ENCODE data around the gene DIO1.
"Not testable (repeated sequence)": the region's sequence is repeated elsewhere in the genome, so short reads cannot be mapped to it uniquely, and the experiment has no call there.

The DIO1 gene

DNA sequence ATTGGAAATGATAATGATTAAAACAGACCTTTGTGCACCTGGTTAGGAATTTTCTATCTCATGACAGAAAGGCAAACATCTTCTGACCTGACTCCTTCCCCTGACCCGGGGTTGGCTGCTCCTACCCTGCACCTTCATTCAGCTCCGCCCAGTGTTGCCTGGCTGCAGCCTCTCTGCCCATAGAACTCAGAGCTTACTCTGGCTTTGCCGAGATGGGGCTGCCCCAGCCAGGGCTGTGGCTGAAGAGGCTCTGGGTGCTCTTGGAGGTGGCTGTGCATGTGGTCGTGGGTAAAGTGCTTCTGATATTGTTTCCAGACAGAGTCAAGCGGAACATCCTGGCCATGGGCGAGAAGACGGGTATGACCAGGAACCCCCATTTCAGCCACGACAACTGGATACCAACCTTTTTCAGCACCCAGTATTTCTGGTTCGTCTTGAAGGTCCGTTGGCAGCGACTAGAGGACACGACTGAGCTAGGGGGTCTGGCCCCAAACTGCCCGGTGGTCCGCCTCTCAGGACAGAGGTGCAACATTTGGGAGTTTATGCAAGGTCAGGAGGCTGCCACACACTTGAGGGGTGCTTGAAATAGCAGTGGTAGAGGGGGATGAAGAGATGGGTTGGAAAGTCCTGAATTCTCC is at the start of gene DIO1:
DIO1 (plus strand) TSS at position 189 of the 638 bp plus-strand sequence; CDS start at position 213, 24 bp downstream.
- no peak for DNase-seq (ENCODE audit: low read depth in 2 of 2)

GRCh38 chr1:53847980-53848379 is 46.0 kb upstream of the DIO1 start:
- no peak for DNase-seq (ENCODE audit: low read depth in 2 of 2)

DNA sequence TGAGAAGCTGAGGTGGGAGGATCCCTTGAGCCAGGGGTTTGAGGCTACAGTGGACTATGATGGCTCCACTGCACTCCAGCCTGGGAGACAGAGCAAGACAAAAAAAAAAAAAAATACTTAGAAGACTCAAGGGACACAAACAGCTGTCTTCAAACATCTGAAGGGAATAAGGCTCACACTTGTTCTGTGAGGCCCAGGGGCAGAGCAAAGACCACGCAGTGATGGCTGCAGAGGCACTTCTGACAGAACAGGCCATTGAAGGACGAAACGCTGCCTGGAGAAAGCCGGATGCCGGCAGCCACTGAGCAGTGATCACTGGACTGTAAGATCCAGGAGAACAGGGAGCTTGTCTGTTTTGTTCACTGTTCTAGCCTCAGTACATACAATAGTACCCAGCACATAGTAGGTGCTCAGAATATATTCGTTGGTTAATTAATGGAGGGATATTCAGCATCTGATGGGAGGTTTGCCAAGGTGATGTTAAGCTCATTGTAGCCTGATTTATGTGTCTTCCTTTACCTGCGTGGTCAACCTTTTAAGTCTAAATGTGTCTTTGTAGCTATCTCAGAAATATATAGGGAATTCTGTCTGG is 43.8 kb upstream of the DIO1 start:
- no peak for DNase-seq (ENCODE audit: low read depth in 2 of 2)

- no peak for DNase-seq (ENCODE audit: low read depth in 2 of 2)
Observed at GRCh38 chr1:53851571-53852285, 42.3 kb upstream of the DIO1 start.

- no peak for DNase-seq (ENCODE audit: low read depth in 2 of 2)
Observed at GRCh38 chr1:53860967-53861411, 33.0 kb upstream of the DIO1 start.

GRCh38 chr1:53862507-53862906 is 31.5 kb upstream of the DIO1 start:
- DNase-seq (ENCODE audit: low read depth in 2 of 2) = no peak

- DNase-seq (ENCODE audit: low read depth in 2 of 2) = no peak
Observed at GRCh38 chr1:53868565-53868964, 25.4 kb upstream of the DIO1 start.

GRCh38 chr1:53869454-53870117 is 24.4 kb upstream of the DIO1 start:
- DNase-seq (ENCODE audit: low read depth in 2 of 2) = no peak

GRCh38 chr1:53871221-53871620 is 22.8 kb upstream of the DIO1 start:
- DNase-seq (ENCODE audit: low read depth in 2 of 2) = no peak

GRCh38 chr1:53871773-53872484 is 22.1 kb upstream of the DIO1 start:
- DNase-seq (ENCODE audit: low read depth in 2 of 2) = no peak

- DNase-seq (ENCODE audit: low read depth in 2 of 2) = not testable (repeated sequence)
Observed at GRCh38 chr1:53875150-53875549, 18.8 kb upstream of the DIO1 start.

GRCh38 chr1:53878492-53879105 is 15.4 kb upstream of the DIO1 start:
- DNase-seq (ENCODE audit: low read depth in 2 of 2) = no peak

- not testable (repeated sequence) for DNase-seq (ENCODE audit: low read depth in 2 of 2)
Observed at GRCh38 chr1:53881853-53882252, 12.1 kb upstream of the DIO1 start.

DNA sequence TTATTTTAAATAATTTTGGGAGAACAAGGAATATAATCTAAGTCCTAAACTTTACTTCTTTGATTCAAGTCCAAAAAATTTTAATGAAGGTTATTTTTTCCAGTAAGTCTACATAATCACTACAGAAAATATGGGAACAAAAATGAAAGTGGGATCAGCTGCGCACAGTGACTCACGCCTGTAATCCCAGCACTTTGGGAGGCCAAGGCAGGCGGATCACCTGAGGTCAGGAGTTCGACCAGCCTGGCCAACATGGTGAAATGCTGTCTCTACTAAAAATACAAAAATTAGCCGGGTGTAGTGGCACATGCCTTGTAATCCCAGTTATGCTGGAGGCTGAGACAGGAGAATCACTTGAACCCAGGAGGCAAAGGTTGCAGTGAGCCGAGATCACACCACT is 10.4 kb upstream of the DIO1 start:
- not testable (repeated sequence) for DNase-seq (ENCODE audit: low read depth in 2 of 2)

GRCh38 chr1:53888681-53889080 is 5.3 kb upstream of the DIO1 start:
- no peak for DNase-seq (ENCODE audit: low read depth in 2 of 2)

- peak; percentile 74 to 79 for DNase-seq (ENCODE audit: low read depth in 2 of 2)
Observed at GRCh38 chr1:53889304-53890298, 4.4 kb upstream of the DIO1 start, which contains the start of gene YIPF1. Gene YIPF1, minus strand, starts transcription at chr1:53889797. Its CDS starts 860 bp downstream, at chr1:53888937.

DNA sequence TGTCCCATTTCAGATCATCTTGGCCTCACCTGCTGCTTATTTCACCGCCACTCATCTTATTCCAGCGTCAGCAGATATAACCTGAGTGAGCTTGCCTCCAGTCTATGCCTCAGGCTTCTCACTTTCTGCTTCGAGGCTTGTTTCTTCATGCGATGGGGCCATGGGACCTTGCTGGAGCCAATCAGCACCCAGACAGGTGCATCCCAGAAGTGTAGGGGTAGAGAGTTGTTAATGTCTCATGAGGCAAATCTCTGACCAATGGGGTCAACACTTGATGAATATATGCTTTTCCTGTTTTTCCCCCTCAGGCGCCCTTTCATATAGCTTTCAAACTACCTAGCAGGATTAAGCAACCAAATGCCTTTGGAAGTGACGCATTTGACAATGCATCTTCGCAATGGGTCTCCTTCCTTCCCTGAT is 3.5 kb upstream of the DIO1 start:
- no peak for DNase-seq (ENCODE audit: low read depth in 2 of 2)

DNA sequence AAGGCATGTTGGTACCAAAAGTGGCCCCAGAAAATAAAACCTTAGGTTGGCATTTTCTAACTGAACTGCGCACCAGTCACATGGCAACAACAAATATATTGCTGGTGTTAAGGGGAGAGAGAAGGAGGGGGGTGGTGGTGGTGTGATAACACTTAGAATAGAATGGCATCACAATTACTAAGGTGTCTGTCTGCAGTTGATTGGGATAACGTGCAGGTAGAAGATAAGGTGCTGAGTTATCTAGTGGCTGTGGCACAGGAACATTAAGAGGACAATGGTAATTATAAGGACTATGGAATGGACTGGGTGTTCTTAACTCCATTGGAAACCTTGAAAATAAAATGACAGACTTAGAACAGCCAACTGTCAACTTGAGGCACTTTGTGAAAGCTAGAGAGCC is 3.0 kb upstream of the DIO1 start:
- DNase-seq (ENCODE audit: low read depth in 2 of 2) = no peak

DNA sequence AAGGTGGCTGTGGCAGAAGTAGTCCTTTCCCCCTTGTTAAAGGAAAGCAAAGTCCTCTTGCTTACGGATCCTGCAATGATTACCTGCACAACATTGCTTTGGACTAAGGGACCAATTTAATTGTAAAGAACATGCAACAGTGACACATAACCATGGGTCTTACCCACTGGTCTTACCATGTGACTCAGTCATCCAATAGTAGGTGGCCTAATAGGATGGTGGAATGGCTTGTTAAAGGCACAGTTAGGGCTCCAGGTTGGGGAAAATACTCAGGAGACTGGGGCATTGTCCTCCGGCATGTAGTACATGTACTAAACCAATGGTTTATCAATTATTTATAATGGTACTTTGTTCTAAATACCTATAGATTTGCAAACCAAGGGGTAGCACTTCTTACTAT is 2.3 kb upstream of the DIO1 start:
- DNase-seq (ENCODE audit: low read depth in 2 of 2) = no peak

GRCh38 chr1:53892911-53893310 is 1.1 kb upstream of the DIO1 start:
- DNase-seq (ENCODE audit: low read depth in 2 of 2) = no peak

Data from activated CD8-positive, alpha-beta memory T cell treated with anti-CD3 and anti-CD28 coated beads for 4 hours (primary cell).